GOT3 (cell line): ENCODE data around the gene SHANK1.
"Not testable (repeated sequence)": the region's sequence is repeated elsewhere in the genome, so short reads cannot be mapped to it uniquely, and the experiment has no call there.

ENCODE experiments used
- DNase-seq: peaks from one replicate; lab custom pipeline; 2025; ENCODE audit warnings: mixed read lengths; lab: John Stamatoyannopoulos, UW

SHANK1 gene

GRCh38 chr19:50633973-50634372, 85.6 kb downstream of the SHANK1 start:
- DNase-seq, result no peak

GRCh38 chr19:50633359-50633758, 86.2 kb downstream of the SHANK1 start:
- DNase-seq, result no peak

- DNase-seq, result no peak
Observed at GRCh38 chr19:50632151-50632835, 87.3 kb downstream of the SHANK1 start.

GRCh38 chr19:50629801-50630200, 89.8 kb downstream of the SHANK1 start:
- DNase-seq, result no peak

GRCh38 chr19:50629194-50629593, 90.4 kb downstream of the SHANK1 start:
- DNase-seq, result no peak

- no peak for DNase-seq
Observed at GRCh38 chr19:50628551-50628950, 91.1 kb downstream of the SHANK1 start.

- no peak for DNase-seq
Observed at GRCh38 chr19:50628146-50628545, 91.5 kb downstream of the SHANK1 start.

- no peak for DNase-seq
Observed at GRCh38 chr19:50626795-50627194, 92.8 kb downstream of the SHANK1 start.

GRCh38 chr19:50626011-50626410, 93.6 kb downstream of the SHANK1 start:
- no peak for DNase-seq

GRCh38 chr19:50624949-50625600, 94.5 kb downstream of the SHANK1 start:
- DNase-seq, result no peak

GRCh38 chr19:50620394-50620906, 99.2 kb downstream of the SHANK1 start:
- DNase-seq, result not testable (repeated sequence)

GRCh38 chr19:50619184-50619583, 100.4 kb downstream of the SHANK1 start:
- not testable (repeated sequence) for DNase-seq

- DNase-seq, result not testable (repeated sequence)
Observed at GRCh38 chr19:50618379-50618778, 101.2 kb downstream of the SHANK1 start.

GRCh38 chr19:50612504-50613404, 106.8 kb downstream of the SHANK1 start:
- DNase-seq, result not testable (repeated sequence)
